SK-N-SH treated with all-trans-retinoic acid at 6 μM for 48 hours (cell line): ENCODE measurements around the gene TAF13.

Source experiments
- ATAC-seq: fragments of 200-7000 bp; cut with Tn5 transposase; 3 replicates; pipeline ENCODE4 v1.9.1; 2020; ENCODE audit warnings: mild to moderate bottlenecking, moderate library complexity
- ARNTL ChIP-seq: fragments of 450-650 bp; formaldehyde crosslinking; IDR thresholded peaks from 2 replicates; pipeline ENCODE4 v1.5.0; 2020; ENCODE audit warnings: low read depth, mild to moderate bottlenecking, moderate library complexity, borderline replicate concordance
- BACH2 ChIP-seq: fragments of 250-450 bp; sonication (Bioruptor Pico); IDR thresholded peaks from 2 replicates; pipeline ENCODE4 v1.9.0; 2021; ENCODE audit warnings: mild to moderate bottlenecking, borderline replicate concordance
- CSDC2 ChIP-seq: fragments of 250-450 bp; sonication (Bioruptor Pico); IDR thresholded peaks from 2 replicates; pipeline ENCODE4 v1.5.0; 2020; ENCODE audit warnings: mild to moderate bottlenecking, moderate library complexity
- CSRNP3 ChIP-seq: fragments of 250-450 bp; sonication (Bioruptor Pico); IDR thresholded peaks from 2 replicates; pipeline ENCODE4 v1.5.1; 2021; ENCODE audit warnings: mild to moderate bottlenecking, moderate library complexity
- ESRRG ChIP-seq: fragments of 250-450 bp; sonication (Bioruptor Pico); IDR thresholded peaks from 2 replicates; pipeline ENCODE4 v1.6.1; 2021; ENCODE audit warnings: mild to moderate bottlenecking
- GLIS3 ChIP-seq: fragments of 250-450 bp; sonication (Bioruptor Pico); IDR thresholded peaks from 2 replicates; pipeline ENCODE4 v1.5.0; 2020; ENCODE audit warnings: mild to moderate bottlenecking, moderate library complexity
- ISL1 ChIP-seq: fragments of 250-450 bp; sonication (Bioruptor Pico); IDR thresholded peaks from 2 replicates; pipeline ENCODE4 v2.1.2; 2022; ENCODE audit warnings: mild to moderate bottlenecking, moderate library complexity
- OSR1 ChIP-seq: fragments of 250-450 bp; sonication (Bioruptor Pico); IDR thresholded peaks from 2 replicates; pipeline ENCODE4 v1.8.0; 2022; ENCODE audit warnings: moderate library complexity, mild to moderate bottlenecking, inconsistent platforms
- PATZ1 ChIP-seq: fragments of 250-450 bp; sonication (Bioruptor Pico); IDR thresholded peaks from 2 replicates; pipeline ENCODE4 v1.8.0; 2020; ENCODE audit warnings: mild to moderate bottlenecking, moderate library complexity, borderline replicate concordance
- POU6F1 ChIP-seq: fragments of 250-450 bp; sonication (Bioruptor Pico); IDR thresholded peaks from 2 replicates; pipeline ENCODE4 v1.8.0; 2021; ENCODE audit warnings: low read depth, mild to moderate bottlenecking, moderate library complexity, borderline replicate concordance
- PPARA ChIP-seq: fragments of 250-450 bp; sonication (Bioruptor Pico); IDR thresholded peaks from 2 replicates; pipeline ENCODE4 v1.5.0; 2020; ENCODE audit warnings: mild to moderate bottlenecking, borderline replicate concordance
- TCF4 ChIP-seq: fragments of 250-450 bp; sonication (Bioruptor Pico); IDR thresholded peaks from 2 replicates; pipeline ENCODE4 v1.8.0; 2021; ENCODE audit warnings: mild to moderate bottlenecking, moderate library complexity, borderline replicate concordance
- TOX ChIP-seq: fragments of 250-450 bp; sonication (Bioruptor Pico); IDR thresholded peaks from 2 replicates; pipeline ENCODE4 v1.8.0; 2021; ENCODE audit warnings: mild to moderate bottlenecking, moderate library complexity, borderline replicate concordance
- TSHZ2 ChIP-seq: fragments of 250-450 bp; sonication (Bioruptor Pico); IDR thresholded peaks from 2 replicates; pipeline ENCODE4 v1.5.0; 2020; ENCODE audit warnings: mild to moderate bottlenecking, moderate library complexity
- ZC3H10 ChIP-seq: fragments of 250-450 bp; sonication (Bioruptor Pico); IDR thresholded peaks from 2 replicates; pipeline ENCODE4 v1.5.1; 2021; ENCODE audit warnings: mild to moderate bottlenecking, moderate library complexity
- ZFP3 ChIP-seq: fragments of 250-450 bp; sonication (Bioruptor Pico); IDR thresholded peaks from 2 replicates; pipeline ENCODE4 v1.5.0; 2020; ENCODE audit warnings: mild to moderate bottlenecking, moderate library complexity
- ZNF565 ChIP-seq: fragments of 450-650 bp; formaldehyde crosslinking; conservative IDR thresholded peaks from 2 replicates; pipeline ENCODE4 v1.5.0; 2020; ENCODE audit warnings: low read depth, mild to moderate bottlenecking, moderate library complexity
- ZNF70 ChIP-seq: fragments of 450-650 bp; formaldehyde crosslinking; IDR thresholded peaks from 2 replicates; pipeline ENCODE4 v1.5.0; 2020; ENCODE audit warnings: mild to moderate bottlenecking, moderate library complexity
- ZNF8 ChIP-seq: fragments of 450-650 bp; formaldehyde crosslinking; IDR thresholded peaks from 2 replicates; pipeline ENCODE4 v1.5.0; 2020; ENCODE audit warnings: mild to moderate bottlenecking, moderate library complexity

The TAF13 gene

GRCh38 chr1:109075531-109076490, at the start of gene TAF13:
Gene TAF13 (minus strand): TSS chr1:109076003. CDS start chr1:109075947, 56 bp downstream.
- peak; percentile 100 for ATAC-seq
- no peak for TF ChIP-seq BACH2 (CRISPR knock-in tag)
- TF ChIP-seq GLIS3: no peak
- no peak for TF ChIP-seq ISL1 (CRISPR knock-in tag)
- TF ChIP-seq PATZ1: no peak
- no peak for TF ChIP-seq ARNTL
- TF ChIP-seq CSDC2: no peak

- TF ChIP-seq TSHZ2 (CRISPR knock-in tag) (no peak), ZNF70 (CRISPR knock-in tag) (no peak), ZFP3 (no peak), TCF4 (CRISPR knock-in tag) (no peak), ESRRG (no peak), TOX (no peak), CSRNP3 (no peak), OSR1 (no peak), ZNF565 (CRISPR knock-in tag) (no peak), POU6F1 (CRISPR knock-in tag) (no peak), ARNTL (no peak)
- ATAC-seq: no peak
Measured at GRCh38 chr1:109120356-109120755, 44.6 kb upstream of the TAF13 start.

GRCh38 chr1:109118089-109118488, 42.3 kb upstream of the TAF13 start:
- no peak for TF ChIP-seq ZNF8 (CRISPR knock-in tag)
- TF ChIP-seq PPARA: no peak
- TF ChIP-seq ZNF565 (CRISPR knock-in tag): no peak
- TF ChIP-seq BACH2 (CRISPR knock-in tag): no peak
- TF ChIP-seq ZC3H10 (CRISPR knock-in tag): no peak
- no peak for TF ChIP-seq ESRRG
- no peak for TF ChIP-seq TSHZ2 (CRISPR knock-in tag)
- no peak for TF ChIP-seq ARNTL
- TF ChIP-seq CSDC2: no peak
- no peak for TF ChIP-seq ZFP3
- no peak for TF ChIP-seq POU6F1 (CRISPR knock-in tag)
- no peak for ATAC-seq
